ENCODE measurements around the gene BCKDHB.

DNA sequence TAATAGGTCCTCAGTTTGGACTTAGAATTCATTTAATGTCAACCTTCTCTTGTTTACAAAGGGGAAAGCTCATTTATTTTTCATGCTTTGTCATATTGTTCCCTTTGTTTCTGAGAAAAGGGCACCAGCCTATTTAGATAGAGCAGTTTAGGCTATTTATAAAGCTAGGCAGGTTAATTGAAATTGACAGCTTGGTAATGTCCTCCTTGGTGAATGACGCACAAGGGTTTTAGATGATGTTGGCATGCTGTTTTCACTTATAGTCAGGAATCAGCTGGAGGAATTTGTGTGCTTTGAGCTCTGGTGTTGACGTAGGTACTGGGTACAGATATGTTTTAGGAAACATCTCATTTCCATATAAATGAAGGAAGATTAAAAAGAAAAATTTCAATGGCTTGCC, 45.2 kb downstream of the BCKDHB start:
- no peak for TF ChIP-seq CTCF (IDR thresholded peaks at IDR 0.05; ENCODE audit: low read depth, low read length, poor library complexity, severe bottlenecking)
- no peak for TF ChIP-seq EZH2phosphoT487 (IDR thresholded peaks at IDR 0.05; ENCODE audit: borderline replicate concordance, low read length)

All from DOHH2 (cell line).